Suprapubic skin (tissue), 4 donors: ENCODE data around the gene DCTN2.

ENCODE experiments used
- EP300 ChIP-seq: sonication (generic); formaldehyde crosslinking; IDR thresholded peaks from one replicate; pipeline ENCODE4 v1.6.1; 2017; ENCODE audit warnings: antibody characterized with exemption
- POLR2A ChIP-seq, 2 donors: fragments of 450-650 bp; IDR thresholded peaks; one replicate each; pipeline ENCODE4 v1.6.1; 2017; ENCODE audit warnings: antibody characterized with exemption in 2 of 2, mild to moderate bottlenecking in 2 of 2, moderate library complexity in 2 of 2
- POLR2AphosphoS5 ChIP-seq, 3 donors: sonication (generic); formaldehyde crosslinking; IDR thresholded peaks; one replicate each; pipeline ENCODE4 v1.6.1; 2017; ENCODE audit warnings: antibody characterized with exemption in 3 of 3
- TF ChIP-seq, protein P1 (sequence below), 2 donors: fragments of 200-600 bp in 1 of 2; fragments of 450-650 bp in 1 of 2; sonication (generic) in 1 of 2; IDR thresholded peaks; one replicate each; pipeline ENCODE4 v1.5.1; 2016 to 2019; ENCODE audit warnings: antibody characterized with exemption in 2 of 2, mild to moderate bottlenecking in 1 of 2, moderate library complexity in 1 of 2

DNA sequence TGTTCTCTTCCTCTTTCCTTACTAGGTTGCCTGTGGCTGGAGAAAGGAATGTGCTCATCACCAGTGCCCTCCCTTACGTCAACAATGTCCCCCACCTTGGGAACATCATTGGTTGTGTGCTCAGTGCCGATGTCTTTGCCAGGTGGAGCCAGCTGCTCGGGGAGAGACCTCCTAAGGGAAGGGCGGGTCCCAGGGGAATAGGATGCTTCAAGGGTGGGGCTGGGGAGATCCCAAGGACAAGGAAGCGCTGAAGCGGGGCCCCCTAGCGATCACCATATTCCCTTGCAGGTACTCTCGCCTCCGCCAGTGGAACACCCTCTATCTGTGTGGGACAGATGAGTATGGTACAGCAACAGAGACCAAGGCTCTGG is 48.9 kb downstream of the DCTN2 start:
- TF ChIP-seq, protein P1, sequence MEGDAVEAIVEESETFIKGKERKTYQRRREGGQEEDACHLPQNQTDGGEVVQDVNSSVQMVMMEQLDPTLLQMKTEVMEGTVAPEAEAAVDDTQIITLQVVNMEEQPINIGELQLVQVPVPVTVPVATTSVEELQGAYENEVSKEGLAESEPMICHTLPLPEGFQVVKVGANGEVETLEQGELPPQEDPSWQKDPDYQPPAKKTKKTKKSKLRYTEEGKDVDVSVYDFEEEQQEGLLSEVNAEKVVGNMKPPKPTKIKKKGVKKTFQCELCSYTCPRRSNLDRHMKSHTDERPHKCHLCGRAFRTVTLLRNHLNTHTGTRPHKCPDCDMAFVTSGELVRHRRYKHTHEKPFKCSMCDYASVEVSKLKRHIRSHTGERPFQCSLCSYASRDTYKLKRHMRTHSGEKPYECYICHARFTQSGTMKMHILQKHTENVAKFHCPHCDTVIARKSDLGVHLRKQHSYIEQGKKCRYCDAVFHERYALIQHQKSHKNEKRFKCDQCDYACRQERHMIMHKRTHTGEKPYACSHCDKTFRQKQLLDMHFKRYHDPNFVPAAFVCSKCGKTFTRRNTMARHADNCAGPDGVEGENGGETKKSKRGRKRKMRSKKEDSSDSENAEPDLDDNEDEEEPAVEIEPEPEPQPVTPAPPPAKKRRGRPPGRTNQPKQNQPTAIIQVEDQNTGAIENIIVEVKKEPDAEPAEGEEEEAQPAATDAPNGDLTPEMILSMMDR (IDR thresholded peaks at IDR 0.05), result no peak
- TF ChIP-seq POLR2A (IDR thresholded peaks at IDR 0.05), result no peak
- no peak for TF ChIP-seq POLR2AphosphoS5 (IDR thresholded peaks at IDR 0.05)
- TF ChIP-seq EP300, result no peak
